GM18861 (cell line): ENCODE measurements around the gene CYP4B1.

ENCODE experiments used
- ATAC-seq: cut with Tn5 transposase; IDR thresholded peaks from one replicate; pipeline ENCODE4 v1.9.1; 2021; ENCODE audit not compliant: unreplicated experiment

Gene CYP4B1

DNA sequence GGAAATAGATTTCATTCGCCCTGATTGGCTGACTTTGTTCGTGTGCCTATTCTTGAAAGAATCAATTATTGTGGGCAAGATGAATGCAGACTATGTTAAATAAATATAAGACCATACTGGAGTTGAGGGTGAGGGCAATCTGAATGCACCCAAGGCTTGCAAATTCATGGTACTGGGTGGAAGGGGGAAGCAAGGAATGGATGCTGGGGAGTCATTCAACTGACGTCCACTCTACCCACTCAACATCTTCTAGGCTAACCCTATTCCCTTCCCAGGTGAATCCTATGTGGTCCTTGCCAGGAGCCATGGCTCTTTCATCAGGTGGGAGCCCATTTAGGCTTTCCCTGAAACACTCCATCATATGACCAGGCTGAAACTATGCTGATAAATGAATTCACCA, 5.7 kb upstream of the CYP4B1 start:
- no peak for ATAC-seq

DNA sequence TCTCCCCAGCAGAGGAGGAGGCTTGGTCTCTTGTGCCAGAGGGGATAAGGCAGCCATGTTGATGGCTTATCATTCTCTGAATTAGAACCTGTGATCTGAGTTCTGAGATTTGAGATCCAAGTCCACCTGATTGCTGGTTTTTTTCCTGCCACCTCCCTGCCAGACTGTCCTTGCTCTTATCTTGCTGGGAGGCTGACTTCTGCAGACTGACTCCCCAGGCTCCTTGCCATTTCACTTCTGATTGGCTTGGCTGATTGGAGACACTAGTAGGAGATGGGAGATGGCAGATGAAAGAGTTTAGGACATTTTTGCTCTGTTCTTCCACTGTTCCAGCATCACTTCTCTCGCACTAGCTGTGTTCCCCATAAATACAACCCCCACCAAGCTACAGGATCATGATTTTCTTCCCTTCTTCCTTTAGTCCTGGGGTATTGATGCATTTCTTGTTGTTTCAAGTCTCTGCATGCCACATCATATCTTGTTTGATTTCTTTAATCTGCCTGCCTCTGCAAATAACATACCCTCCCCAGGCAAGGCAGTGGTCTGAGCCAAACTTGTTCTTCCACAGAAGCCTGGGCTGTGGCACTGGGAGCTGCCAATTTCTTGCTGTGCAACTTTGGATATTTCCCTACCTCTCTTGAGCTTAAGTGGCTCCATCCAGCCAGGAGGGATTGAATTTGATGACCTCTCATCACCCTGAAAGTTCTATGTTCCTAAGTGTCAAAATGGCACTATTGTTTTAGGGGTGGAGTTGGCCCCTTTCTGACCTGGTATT, 963 bp upstream of the CYP4B1 start:
- no peak for ATAC-seq

DNA sequence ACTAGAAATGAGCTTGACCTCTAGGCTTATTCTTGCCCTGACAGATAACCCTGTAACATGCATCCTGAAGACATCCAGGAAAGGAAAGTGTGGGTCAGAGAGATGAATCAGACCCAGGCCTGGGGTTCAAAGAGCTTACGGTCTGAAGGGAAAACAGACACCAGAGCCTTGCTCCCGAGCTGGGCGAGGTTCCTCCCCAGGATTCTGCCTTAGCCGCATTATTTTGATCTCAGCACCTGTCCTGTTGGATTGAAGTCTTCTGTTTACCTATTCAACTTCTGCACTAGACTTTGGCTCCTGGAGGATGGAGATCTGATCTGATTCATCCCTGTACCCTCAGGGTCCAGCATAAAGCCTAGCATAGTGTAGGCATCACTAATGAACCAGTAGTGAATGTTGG, 1.9 kb downstream of the CYP4B1 start:
- no peak for ATAC-seq

- ATAC-seq = no peak
These were observed 2.6 kb downstream of the CYP4B1 start for GRCh38 chr1:46801323-46802055.

GRCh38 chr1:46802081-46802480, 3.2 kb downstream of the CYP4B1 start:
- ATAC-seq = no peak

DNA sequence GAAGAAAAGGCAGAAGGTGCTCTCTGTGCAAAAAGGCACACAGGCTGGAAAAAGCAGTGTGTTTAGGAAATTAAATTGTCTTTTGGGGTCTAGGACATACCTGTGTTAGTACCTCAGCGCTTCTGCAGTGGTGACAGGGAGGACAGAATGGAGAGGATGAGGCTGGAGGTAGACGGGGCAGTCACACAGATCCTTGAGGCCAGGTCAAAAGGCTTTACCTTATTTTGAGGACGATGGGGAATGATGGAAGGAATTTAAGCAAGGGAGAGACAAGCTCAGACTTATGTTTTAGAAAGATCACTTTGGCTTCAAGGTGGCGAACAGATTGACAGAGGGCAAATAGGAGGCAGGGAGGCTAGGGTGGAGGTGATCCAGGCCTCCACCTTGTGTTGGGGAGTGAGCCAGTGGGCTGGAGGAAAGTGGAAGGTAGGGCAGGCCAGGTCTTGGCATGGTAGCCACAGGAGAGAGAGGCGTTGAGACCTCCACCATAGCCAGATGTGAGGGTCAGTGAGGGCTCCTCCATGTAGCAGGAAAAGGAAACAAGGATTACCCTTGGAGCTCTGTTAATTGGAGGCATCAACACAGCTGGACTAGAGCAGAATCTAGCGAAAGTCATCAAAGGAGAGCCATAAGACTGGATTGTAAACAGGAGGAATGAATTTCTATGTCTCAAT, 4.2 kb downstream of the CYP4B1 start:
- no peak for ATAC-seq

DNA sequence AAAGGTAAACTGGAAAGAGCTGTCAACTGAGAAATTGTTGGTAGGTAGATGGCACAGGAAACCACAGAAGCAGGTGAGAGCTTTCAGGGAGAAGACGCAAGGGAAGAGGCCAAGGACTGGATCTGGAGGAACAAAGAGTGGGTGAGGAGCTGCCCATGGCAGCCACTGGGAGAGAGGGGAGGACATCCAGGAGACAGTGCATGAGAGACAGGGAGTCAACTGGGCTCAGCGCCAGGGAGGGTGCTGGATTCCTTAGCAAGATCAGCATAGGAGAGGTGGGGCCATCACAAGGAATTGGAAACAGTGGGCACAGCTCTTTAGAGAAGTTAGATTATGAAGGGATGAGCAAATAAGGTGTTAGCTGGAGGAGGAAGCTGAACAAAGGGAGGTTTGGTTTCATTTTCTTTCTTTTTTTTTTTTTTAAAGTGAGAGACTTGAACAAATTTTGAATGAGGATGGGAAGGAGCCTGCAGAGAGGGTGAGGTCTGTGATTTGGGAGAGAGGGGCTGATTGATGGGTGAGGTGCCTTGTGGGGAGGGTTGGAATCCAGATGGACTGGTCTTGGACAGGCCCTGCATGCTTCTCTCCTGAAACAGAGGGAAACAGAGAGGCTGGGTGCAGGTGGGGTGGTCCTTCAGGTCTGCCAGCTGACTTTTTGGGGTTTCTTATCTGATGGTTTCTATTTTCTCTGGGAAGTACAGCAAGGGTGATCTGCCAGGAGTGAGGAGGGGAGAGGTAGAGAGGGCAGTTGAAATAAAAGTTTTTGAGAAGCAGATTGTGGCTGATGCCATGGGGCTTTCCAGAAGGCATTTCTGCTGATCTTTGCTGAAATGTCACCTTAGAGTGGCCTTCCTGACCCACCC, 5.4 kb downstream of the CYP4B1 start:
- no peak for ATAC-seq

GRCh38 chr1:46804926-46805325, 6.1 kb downstream of the CYP4B1 start:
- no peak for ATAC-seq

- ATAC-seq = no peak
These were observed 6.9 kb downstream of the CYP4B1 start for GRCh38 chr1:46805755-46806154.

DNA sequence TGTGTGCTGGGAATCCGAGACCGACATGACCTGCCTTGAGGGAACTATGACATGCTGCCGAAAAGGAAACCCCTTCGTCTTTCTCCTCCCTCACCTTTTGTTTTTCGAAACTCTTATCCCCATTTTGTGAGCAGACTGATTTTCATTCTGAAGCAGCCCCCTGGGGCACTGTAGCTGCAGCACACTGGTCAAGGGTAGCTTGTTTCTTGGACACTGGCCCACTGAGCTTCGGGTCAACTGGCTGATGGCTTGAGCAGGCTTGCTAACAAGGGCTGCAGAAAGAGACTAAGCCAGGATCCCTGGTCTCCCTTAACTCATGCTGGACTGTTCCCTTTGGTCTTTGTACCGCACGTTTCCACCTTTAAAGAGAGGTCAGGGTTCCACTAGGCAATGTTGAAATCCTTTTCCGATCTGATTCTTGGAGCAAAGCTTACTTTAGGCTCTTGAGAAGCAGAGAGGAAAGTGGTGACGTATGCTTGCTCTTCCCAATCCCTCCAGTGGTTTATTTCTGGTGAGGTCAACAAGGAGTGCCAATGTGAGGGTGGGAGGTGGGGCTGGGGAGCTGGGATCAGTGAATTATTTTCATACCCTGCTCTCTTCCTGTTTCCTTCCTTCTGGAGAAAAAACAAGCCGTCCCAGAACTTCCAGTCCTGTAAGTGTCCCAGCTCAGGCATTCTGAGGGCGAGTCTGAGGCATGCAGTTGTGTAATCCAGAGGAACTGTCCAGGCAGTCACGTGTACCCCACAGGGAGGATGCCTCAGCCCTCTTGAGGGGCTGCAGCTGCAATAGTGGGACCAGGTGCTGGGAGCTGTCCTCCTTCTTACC, 7.6 kb downstream of the CYP4B1 start:
- ATAC-seq = no peak

DNA sequence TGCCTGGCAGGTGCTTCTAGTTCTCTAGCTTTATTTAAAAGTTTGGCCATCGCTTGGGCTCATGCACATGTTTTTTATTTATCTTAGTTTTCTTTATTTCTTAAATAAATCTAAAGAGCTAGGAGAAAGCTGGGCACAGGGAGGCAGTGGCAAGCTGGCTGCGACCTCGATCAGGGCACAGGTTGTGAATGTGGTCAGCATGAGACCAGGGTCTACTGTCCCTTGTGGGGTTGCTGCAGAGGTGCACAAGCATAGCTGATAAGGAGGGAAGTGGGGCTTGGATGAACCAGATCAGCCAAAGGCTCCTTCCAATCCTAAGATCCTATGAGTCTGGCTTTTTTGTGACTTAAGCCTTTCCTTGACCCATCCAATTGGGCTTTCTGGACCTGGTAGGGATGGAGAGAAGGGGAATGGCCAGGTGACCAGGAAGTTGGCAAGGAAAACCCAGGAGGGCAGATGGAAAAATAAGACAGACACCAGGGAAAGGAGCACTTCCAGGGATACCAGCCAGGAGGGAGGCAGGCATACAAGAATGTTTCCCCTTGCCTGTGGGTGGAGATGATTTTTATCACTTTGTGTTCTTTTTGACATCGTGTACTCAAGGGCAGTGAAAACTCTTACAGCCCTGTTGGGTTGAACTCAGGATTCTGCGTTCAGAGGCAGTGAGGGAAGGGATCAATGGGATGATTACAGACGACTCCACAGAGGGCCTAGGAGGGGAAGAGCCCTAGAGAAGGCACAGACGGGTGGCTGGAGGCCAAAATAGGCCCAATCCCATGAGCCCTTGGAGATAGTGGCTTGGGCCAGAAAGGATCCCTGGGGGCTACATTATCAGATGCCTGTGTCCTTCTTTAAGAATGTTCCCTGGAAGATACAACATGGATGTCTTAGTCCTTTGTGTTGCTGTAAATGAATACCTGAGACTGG, 8.5 kb downstream of the CYP4B1 start:
- no peak for ATAC-seq

GRCh38 chr1:46809071-46809470, 10.2 kb downstream of the CYP4B1 start:
- ATAC-seq = no peak

DNA sequence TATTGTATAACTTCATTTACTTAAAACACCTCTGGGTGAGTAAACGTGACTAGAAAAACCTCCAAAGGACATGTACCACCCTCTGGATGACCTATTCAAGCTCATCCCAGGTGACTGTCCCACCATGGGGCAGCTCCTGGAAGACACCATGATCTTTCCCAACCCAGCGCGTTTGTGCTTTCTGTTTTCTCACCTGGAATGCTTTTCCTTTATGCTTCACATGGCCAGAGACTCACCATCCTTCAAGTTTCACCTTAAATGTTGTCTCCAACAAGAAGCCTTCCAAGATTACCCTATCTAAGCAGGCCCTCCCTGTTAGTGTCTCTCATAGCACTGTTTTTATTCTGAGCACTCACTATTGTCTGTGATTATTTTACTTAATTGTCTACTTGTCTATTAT, 11.1 kb downstream of the CYP4B1 start:
- no peak for ATAC-seq

DNA sequence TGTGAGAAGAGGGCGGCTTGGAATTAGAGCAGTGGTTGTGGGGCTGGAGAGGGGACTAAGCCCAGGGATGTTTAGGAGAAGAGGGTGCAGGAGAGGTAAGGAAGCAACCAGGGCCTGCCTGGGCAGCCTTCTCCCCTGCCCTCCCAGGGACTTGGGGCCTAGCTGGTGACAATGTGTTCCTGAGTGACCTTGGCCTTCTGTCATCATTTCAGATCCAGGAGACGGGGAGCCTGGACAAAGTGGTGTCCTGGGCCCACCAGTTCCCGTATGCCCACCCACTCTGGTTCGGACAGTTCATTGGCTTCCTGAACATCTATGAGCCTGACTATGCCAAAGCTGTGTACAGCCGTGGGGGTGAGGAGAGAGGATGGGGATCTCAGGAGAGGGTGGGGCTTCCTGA, 11.8 kb downstream of the CYP4B1 start:
- no peak for ATAC-seq

DNA sequence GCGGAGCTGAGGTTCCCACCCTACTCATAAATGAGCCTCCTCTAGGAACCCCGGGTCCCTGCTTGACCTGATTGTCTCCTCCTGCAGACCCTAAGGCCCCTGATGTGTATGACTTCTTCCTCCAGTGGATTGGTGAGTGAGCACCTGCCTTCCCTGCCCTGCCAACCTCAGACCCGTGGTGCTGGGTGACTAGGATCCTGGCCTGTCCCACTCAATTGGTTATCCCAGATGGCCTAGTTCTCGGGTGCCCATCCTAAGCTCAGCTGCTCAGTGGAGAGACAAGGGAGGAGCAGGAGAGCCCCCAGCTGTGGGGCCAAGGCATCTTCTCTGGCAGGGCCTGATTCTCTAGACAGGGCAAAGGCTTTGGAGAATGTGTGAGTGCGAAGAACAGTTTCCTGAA, 12.2 kb downstream of the CYP4B1 start:
- ATAC-seq = no peak

DNA sequence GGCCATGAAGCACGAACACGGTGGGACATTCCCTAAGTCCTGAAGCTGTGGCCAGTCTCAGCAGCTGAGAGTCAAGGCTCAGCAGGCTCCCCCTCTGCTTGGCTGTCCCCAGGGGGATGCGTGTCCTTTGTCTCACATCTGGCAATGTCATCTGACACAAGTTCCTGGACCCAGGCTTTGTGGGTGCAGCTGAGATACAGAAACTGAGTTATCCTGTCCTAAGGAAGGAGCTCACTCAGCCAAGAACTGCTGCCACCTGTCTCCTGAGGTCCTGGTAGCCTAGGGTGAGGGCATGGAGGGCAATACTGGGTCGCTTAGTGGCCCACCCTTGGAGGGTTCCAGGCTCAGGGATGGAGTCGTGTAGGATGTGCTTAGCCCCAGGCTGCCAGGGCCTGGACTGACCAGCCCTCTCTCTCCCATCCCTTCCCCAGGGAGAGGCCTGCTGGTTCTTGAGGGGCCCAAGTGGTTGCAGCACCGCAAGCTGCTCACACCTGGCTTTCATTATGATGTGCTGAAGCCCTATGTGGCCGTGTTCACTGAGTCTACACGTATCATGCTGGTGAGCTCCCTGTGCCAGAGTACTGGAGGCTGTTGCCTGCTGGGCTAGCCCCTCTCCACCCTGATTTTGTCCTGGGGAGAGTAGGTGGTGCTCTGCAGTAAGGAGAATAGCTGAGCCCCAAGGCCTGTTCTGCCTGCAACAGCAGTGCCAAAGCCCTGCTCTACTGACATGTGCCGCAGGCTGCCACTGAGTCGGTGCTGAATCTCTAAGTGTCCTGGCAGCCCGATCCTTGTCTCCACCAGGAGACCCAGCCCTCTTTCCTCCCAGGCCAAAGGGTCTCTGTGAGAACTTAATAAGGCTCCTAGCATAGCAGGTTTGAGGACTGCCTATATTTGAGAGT, 13.5 kb downstream of the CYP4B1 start:
- ATAC-seq = no peak

- no peak for ATAC-seq
These were observed 14.4 kb downstream of the CYP4B1 start for GRCh38 chr1:46812996-46813857.
